Stimulated activated CD4-positive, alpha-beta T cell treated with anti-CD3 and anti-CD28 coated beads, Interleukin-1b, Interleukin-23, amount 100 ng/mL, for 48 hours (primary cell): Measurements from ENCODE around the gene ARHGAP45.

ENCODE experiments used
- DNase-seq: peaks from one replicate; pipeline ENCODE4 v3.0.0-alpha.2; 2020

The ARHGAP45 gene

DNA sequence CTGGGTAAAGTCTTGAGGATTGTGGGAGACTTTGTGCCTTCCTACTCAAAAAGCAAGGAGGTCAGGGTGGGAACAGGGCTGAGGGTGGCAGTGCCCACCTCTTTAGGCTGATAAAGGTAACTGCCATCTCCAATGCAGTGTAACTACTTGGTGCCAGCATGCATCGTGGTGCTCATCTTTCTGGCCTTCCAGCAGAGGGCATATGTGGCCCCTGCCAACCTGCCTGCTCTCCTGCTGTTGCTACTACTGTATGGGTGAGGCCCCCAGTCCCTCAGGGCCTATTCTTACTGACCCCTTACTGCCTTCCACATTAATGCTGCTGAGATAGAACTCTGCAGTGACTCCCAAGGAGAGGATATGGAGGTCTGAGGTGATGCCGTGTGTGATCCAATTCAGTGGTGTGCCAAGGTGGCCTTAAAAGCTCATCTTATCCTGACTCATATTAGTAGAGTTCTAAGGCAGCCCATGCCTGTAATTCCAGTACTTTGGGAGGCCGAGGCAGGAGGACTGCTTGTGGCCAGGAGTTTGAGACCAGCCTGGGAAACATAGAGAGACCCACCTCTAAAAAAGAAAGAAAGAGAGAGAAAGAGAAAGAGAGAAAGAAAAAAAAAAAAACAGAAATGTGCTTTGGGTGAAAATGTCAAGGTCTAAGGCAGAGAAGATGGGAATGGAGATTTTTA is 9.7 kb upstream of the ARHGAP45 start:
- DNase-seq = no peak

DNA sequence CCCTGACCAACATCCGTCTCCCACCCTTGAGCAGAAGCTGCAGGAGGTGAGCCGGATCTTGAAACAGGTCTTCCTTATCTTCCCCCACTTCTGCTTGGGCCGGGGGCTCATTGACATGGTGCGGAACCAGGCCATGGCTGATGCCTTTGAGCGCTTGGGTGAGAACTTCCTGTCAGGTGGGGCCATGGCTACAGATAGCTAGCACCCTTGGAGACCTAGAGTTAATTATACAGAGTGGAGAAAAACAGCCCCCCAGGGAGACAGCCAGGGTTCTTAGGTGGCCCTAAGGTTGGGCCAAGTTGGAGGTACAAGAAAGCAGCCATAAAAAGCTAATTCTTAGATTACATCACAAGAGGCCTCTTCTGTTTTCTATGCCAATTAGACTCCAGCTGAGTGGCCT is 8.9 kb upstream of the ARHGAP45 start:
- no peak for DNase-seq

DNA sequence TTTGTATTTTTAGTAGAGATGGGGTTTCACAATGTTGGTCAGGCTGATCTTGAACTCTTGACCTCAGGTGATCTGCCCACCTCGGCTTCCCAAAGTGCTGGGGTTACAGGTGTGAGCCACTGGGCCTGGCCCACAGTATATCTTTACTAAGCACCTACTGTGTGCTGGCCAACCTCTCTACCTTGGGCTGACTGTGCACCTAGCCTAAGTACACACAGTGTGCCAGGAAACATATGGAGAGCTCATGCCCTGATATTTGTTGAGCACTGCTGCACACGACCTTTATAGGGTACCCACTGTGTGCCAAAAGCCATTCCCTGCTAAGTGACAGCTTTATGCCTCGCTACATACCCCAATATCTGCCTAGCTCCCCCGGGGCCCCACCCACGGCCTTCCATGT is 6.3 kb upstream of the ARHGAP45 start:
- DNase-seq = no peak

DNA sequence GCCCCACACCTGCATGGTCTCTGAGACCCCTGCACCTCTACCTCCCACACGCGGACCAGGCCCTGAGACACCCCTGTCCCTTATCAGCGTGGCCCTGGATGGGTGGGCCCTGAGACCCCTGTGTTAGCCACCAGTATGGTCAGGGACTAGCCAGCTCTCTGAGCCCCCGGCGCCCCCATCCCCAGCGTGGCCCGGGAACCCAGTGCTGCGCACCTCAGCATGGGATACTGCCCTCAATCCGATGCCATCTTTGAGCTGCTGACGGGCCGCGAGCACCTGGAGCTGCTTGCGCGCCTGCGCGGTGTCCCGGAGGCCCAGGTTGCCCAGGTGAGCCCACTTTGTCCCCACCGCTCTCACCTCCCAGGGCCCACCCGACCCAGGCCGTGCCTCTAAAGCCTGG is 5.0 kb upstream of the ARHGAP45 start:
- no peak for DNase-seq

DNA sequence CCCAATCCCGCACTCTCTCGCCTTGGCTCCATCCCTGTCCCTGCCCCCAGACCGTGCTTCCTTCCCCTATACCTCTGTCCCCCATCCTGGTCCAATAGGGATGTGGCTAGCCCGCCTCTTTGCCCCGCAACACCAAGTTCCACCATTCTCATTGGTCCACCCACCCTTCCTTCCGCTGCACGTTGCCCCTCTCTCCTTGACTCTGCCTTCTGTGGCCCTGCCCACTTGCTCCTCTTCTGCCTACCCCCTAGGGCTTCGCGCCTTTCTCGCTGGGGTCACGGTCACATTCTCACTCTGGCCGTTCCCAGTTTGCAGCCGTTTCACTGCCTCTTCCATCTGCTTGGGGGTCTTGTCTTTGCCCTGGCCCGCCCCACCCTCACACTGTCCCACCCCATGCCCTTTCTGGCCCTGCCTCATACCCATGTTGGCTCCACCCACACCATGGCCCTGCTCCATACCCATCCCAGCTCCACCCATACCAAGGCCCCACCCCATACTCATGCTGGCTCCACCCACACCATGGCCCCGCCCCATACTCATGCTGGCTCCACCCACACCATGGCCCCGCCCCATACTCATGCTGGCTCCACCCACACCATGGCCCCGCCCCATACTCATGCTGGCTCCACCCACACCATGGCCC is 4.5 kb upstream of the ARHGAP45 start:
- DNase-seq = no peak

DNA sequence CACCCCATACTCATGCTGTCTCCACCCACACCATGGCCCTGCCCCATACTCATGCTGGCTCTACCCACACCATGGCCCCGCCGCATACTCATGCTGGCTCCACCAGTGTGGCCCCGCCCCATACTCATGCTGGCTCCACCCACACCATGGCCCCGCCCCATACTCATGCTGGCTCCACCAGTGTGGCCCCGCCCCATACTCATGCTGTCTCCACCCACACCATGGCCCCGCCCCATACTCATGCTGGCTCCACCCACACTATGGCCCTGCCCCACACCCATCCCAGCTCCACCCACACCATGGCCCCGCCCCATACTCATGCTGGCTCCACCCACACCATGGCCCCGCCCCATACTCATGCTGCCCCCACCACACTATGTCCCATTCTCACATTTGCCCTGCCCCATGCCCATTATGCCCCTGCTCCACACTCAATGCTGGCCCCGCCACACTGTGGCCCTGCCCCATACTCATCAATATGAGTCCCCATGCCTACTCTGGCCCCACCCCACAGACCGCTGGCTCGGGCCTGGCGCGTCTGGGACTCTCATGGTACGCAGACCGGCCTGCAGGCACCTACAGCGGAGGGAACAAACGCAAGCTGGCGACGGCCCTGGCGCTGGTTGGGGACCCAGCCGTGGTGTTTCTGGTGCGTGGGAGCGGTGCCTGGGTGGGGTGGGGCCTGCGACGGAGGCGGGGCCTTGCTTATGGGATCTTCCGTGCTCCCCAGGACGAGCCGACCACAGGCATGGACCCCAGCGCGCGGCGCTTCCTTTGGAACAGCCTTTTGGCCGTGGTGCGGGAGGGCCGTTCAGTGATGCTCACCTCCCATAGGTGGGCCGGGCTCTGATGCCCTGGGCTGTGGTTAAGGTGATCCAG is 3.7 kb upstream of the ARHGAP45 start:
- DNase-seq = peak; percentile 87

DNA sequence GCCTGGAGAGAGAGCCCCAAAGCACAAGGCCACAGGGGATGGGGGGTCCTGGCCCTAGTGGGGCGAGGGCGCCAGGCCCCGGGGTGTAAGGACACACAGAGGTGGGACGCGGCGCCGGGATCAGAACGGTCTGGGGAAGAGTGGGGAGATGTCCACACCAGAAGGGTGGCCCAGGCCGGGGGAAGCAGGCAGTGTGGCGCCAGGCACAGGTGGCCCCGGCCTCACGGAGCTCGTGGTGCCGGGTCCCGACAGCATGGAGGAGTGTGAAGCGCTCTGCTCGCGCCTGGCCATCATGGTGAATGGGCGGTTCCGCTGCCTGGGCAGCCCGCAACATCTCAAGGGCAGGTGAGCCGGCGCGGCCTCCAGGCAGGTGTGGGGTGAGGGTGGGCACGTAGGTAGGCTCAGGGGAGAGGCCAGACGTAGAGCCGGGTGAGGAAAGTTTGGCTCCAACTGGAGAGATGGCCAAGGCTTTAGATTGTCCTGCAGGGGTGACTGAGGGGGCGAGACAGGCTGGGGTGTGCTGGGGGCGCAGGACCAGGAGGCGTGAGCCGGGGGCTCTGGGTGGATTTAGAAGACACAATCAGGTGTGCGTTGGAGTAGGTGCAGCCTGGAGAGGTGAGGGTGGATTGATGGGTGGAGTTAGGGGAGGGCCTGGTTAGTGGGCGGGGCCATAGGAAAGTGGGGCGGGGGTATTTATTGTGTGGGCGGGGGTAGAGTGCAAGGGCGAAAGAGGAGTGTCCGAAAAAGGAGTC is 2.9 kb upstream of the ARHGAP45 start:
- no peak for DNase-seq

DNA sequence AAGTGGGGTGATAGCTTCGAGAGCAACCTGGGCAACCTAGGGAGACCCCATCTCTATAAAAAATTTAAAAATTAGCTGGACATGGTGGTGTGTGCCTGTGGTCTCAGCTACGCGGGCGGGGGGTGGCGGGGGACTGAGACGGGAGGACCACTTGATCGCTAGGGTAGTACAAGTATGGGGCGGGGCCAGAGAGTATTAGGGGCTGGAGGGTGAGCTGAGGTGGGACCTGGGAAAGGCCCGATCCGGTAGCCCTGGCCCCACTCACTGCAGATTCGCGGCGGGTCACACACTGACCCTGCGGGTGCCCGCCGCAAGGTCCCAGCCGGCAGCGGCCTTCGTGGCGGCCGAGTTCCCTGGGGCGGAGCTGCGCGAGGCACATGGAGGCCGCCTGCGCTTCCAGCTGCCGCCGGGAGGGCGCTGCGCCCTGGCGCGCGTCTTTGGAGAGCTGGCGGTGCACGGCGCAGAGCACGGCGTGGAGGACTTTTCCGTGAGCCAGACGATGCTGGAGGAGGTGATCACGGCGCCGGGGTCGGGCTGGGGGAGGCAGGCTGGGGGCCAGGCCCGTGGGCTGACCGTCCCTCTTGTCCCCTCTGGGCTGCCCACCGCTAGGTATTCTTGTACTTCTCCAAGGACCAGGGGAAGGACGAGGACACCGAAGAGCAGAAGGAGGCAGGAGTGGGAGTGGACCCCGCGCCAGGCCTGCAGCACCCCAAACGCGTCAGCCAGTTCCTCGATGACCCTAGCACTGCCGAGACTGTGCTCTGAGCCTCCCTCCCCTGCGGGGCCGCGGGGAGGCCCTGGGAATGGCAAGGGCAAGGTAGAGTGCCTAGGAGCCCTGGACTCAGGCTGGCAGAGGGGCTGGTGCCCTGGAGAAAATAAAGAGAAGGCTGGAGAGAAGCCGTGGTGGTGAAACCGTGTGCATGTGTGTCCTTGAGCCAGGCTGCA is 2.0 kb upstream of the ARHGAP45 start:
- DNase-seq = peak; percentile 71

DNA sequence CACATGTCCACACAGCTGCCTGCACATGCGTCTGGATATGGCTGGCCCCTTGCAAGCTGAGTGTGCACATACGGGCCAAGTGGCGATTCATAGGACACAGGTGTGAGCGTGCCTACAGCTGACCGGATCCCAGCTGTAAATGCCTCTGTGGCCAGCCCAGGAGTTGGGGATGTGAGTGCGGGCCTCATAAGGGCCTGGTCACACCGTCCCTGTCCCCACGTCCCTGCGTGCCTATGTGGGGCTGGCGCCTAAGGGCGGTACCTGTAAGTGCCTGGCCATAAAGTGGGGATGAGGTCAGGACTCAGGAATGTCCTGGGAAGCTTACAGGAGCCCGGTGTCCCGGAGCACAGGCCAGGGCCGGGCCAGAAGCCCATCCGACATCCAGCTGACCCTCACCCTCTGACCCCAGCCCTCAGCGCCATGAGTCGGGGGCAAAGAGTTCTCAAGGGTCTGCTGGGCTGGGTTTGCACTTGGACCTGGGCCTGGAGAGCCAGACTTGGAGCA is 1.3 kb upstream of the ARHGAP45 start:
- DNase-seq = no peak

DNA sequence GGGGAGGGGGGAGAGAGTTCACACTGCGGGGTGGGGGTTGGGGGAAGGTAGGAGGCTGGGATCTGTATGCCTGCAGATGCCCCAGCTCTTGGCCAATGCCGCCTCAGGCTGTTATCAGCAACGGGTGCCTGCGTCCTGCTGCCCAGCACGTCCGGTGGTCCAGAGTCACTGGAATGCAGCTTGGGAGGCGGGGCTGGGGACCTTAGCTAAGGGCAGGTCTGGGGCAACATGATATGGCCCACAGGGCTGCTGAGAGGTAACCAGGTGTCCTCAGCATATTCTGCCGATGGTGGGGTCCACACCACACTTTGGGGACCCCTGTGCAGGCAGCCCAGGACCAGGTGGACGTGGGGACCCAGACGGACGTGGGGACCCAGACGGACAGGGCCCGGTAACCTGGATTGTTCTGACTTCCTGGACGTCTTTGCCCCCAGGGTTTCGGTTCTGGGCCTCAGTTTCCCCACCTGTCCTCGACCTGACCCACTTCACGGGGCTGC is 668 bp upstream of the ARHGAP45 start:
- DNase-seq = no peak

DNA sequence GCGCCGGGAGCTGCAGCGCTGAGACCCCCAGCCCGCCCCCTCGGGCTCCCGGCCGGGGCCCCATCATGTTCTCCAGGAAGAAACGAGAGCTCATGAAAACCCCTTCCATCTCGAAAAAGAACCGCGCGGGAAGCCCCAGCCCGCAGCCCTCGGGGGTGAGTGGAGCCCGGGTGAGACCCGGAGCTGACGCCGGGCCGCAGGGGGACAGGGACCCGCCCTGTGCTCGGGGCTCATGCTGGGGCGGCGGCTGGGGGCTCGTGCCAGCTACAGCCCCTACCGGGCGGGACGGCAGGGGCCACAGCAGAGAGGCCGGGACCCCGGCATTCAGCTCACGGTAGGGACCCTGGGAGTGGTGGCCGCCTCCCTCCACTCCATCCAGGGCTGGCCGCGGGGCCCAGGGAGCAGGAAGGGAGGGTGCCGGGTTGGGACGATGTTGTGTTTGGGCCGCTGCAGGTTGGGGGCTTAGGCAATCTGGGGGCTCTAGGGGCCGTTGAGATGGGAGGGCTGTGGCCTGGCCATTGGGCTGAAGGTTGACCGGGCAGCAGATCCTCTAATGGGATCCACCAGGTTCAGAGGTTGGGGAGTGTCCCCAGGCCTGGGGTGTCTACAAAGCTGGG is 482 bp downstream of the ARHGAP45 start:
- peak; percentile 50 for DNase-seq

DNA sequence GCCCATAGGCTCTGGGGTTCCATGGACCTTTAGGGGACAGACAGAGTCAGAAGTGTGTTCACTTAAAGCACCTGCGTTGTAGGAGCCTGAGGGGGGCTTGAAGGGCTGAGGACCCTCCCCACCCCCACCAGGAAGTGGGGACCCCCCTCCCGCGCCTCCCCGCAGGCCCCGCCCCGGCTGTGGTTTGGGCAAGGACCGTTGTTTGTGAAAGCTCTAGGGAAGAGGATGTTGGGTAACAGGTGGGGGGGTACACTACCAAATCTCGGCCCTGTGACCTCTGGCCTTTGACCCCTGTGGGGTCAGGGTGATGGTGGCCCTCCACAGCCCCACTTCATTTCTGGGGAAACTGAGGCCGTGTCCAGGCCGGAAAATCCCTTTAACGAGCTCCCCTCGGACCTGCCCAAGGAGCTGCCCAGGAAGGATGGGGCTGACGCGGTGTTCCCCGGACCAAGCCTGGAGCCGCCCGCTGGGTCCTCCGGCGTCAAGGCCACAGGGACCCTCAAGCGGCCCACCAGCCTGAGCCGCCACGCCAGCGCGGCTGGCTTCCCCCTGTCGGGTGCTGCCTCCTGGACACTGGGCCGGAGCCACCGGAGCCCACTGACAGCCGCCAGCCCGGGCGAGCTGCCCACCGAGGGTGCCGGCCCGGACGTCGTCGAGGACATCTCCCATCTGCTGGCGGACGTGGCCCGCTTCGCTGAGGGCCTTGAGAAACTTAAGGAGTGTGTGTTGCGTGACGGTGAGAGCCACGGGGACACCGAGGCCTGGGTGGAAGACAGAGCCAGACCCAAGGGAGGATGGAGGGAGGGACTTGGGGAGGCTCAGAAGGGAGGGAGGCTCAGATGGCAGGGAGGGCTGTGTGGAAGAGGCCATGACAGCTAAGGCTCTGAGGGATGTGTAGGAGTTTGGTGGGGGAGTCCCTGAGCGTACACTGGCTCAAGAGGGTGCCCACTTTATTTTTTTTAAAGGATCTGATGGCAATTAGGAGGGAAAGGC is 1.3 kb downstream of the ARHGAP45 start:
- no peak for DNase-seq

DNA sequence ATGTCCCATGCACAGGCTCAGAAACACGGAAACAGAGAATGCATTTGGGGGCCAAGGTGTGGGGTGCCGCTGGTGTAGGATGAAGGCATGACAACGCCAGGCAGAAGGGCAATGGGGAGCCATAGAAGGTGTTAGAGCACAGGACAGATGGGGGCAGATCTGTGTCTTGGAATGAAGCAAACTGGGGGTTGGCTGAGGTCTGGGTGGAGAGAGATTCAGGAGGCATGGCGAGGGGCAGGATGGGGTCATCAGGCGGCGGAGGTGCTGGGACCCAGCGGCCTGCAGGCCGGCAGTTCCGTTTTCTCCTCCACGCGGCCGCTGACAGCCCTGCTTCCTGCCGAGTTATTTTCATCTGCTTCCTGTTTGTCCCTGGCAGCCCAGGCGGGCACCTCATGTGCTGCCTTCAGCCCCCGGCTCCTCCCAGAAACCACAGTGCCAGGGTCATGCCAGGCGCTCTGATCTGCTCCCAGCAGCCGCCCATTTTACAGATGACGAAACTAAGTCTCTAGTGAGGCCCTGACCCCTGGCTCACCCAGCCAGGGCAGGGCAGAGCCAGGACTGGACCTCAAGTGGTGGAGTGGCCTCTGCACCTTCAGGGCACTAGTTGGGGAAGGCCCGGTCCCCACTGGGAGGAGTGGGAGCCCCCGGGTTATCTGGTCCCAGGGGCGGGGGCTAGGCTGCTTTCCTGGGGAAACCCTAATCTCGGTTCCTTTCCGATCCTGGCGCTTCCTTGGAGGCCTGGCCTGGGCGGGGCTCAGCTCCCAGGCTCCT is 2.2 kb downstream of the ARHGAP45 start:
- peak; percentile 65 for DNase-seq

DNA sequence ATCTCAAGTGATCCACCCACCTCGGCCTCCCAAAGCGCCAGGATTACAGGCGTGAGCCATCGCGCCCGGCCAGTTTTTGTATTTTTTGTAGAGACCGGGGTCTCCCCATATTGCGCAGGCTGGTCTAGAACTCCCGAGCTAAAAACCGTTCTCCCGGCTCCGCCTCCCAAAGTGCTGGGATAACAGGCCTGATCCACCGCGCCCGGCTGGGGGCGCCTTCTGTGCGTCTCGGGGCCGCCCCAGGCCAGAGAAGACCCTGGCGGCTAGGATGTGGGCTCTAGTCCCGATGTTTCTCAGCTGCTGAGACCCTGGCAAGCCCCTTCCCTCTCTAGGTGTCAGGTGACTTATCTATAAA is 3.6 kb downstream of the ARHGAP45 start:
- no peak for DNase-seq

DNA sequence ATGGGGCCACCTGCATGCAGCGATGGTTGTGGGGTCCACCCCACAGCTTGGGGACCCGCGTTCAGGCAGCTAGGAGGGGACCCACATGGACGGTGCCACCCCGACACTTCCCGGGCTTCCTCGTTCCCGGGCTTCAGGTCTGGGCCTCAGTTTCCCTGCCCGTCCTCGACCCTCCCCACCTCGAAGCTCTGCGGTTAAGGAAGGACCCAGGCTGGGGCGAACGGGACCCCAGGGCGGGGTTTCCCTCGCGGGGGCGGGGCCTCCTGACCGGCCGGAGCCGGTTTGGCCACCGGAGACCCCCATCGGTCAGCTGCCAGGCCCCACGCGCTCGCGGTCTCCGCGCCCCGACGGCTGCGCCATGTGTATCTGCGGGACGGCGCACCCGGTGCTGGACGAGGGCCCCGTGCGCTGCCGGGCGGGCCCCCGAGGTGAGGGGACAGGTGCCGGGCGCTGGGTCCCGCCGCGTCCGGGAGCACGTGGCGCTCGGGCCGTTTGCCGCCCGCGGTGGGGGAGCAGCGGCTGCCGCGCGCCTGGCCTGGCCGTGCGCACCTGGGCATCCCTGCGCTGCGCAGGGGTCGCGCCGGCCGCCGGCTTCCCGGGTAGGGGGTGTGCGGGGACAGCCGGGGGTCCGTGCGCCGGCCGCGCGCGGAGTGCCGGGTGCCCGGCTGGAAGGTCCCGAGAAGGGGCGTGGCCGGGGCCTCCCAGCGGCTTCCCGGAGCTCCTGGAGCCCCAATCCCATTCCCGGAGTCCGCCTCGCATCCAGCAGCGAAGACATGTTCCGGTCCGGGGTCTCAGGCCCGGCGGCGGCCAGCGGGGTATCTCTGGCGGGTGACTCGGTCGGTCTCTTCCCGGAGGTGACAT is 4.2 kb downstream of the ARHGAP45 start:
- no peak for DNase-seq

DNA sequence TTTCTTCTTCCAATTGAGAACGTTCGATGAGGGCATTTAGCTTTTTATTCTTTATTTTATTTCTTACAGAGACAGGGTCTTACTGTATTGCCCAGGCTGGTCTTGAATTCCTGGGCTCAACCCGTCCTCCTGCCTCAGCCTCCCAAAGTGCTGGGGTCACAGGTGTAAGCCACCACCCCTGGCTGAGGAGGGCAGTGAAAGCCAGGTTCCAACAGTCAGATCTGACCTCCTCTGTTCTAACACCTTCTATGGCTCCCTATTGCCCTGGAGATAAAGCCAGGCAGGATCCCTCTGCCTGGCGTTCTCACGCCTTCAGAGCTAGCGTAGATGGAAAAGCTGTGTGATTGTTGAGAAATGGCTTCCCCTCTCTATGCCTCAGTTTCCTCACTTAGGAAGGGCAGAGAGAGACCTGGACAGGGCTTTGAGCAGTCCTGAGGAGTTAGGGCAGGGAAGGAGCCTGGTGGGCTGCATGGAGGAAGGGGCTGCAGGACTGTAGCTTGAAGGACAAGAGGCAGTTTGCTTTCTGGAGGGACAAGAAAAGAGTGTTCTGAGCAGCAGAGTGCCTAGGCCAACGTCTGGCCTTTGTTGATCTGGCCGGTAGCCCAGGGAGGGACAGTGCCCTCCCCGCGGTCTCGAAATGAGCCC is 5.5 kb downstream of the ARHGAP45 start:
- no peak for DNase-seq
